ENCODE results near the gene SPAG6. TPM values are rescaled to one million over a fixed set of nuclear protein-coding genes. Genes with fewer than 3 reads are reported as not detected.

The SPAG6 gene
- total RNA-seq, 1 experiment from 2014 or later: 0.74 TPM

DNA sequence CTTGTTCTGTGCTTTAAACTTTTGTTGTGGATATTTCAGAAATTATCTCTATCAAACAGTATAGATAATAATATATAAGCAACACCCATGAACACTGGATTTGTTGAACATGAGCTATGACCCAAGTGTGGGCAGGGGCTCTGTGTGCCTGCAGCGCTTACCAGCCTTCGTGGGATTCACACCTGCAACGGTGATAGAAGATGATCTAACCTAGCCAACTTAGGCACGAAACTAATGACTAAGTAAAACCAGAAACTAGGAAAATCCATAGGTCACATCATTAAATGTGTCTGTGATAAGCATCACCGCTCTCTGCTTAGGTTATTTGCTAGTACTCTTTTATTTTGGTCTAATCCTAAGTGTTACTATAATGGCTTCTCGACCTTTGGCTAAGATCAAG, 18.0 kb downstream of the SPAG6 start (continued):
- TF ChIP-seq SMAD4 (CRISPR knock-in tag; IDR thresholded peaks at IDR 0.05) (no peak), FOXJ3 (CRISPR knock-in tag; IDR thresholded peaks at IDR 0.05; ENCODE audit: borderline replicate concordance) (no peak), NR2C2 (CRISPR knock-in tag; IDR thresholded peaks at IDR 0.05) (no peak)
- TF ChIP-seq, protein P1, sequence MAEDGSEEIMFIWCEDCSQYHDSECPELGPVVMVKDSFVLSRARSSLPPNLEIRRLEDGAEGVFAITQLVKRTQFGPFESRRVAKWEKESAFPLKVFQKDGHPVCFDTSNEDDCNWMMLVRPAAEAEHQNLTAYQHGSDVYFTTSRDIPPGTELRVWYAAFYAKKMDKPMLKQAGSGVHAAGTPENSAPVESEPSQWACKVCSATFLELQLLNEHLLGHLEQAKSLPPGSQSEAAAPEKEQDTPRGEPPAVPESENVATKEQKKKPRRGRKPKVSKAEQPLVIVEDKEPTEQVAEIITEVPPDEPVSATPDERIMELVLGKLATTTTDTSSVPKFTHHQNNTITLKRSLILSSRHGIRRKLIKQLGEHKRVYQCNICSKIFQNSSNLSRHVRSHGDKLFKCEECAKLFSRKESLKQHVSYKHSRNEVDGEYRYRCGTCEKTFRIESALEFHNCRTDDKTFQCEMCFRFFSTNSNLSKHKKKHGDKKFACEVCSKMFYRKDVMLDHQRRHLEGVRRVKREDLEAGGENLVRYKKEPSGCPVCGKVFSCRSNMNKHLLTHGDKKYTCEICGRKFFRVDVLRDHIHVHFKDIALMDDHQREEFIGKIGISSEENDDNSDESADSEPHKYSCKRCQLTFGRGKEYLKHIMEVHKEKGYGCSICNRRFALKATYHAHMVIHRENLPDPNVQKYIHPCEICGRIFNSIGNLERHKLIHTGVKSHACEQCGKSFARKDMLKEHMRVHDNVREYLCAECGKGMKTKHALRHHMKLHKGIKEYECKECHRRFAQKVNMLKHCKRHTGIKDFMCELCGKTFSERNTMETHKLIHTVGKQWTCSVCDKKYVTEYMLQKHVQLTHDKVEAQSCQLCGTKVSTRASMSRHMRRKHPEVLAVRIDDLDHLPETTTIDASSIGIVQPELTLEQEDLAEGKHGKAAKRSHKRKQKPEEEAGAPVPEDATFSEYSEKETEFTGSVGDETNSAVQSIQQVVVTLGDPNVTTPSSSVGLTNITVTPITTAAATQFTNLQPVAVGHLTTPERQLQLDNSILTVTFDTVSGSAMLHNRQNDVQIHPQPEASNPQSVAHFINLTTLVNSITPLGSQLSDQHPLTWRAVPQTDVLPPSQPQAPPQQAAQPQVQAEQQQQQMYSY (CRISPR knock-in tag; IDR thresholded peaks at IDR 0.05): no peak
- TF ChIP-seq, protein P2, sequence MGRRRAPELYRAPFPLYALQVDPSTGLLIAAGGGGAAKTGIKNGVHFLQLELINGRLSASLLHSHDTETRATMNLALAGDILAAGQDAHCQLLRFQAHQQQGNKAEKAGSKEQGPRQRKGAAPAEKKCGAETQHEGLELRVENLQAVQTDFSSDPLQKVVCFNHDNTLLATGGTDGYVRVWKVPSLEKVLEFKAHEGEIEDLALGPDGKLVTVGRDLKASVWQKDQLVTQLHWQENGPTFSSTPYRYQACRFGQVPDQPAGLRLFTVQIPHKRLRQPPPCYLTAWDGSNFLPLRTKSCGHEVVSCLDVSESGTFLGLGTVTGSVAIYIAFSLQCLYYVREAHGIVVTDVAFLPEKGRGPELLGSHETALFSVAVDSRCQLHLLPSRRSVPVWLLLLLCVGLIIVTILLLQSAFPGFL (CRISPR knock-in tag; IDR thresholded peaks at IDR 0.05; ENCODE audit: borderline replicate concordance): no peak

DNA sequence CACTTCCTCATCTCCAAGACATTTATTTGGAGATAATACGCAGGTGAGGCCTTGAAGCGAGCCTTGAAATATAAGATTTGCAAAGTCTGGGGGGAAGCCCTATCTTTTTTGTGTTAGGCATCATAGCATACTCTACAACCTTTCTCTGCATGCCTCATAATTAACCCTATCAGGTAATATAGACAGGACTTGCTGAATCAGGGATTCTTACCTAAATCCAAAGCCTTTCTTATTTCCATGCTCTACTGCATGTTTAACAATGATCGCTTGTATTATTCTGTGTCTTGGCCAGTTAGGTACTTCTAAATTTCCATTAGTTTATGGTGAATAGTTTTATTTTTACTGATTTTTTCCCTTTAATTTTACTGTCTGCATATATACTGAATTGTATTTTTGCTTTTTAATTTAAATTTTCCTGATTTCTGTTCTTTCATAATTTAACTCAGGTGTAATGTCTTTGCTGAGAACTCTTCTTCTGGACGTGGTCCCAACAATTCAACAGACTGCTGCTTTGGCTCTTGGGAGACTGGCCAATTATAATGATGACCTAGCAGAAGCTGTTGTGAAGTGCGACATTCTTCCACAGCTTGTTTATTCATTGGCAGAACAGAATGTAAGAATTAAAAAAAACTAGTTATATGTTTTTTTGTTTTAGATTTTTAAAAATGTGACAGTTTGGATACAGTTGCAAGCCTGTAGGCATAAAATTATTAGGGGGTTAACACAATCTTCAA, 19.3 kb downstream of the SPAG6 start:
- H3K36me3 Mint-ChIP-seq: no peaks in the 10 kb centered on the region
- no peaks in the 10 kb centered on the region for H3K9me3 Mint-ChIP-seq
- POLR2A ChIA-PET: no interaction called here
- 0 out of 2 replicates have a peak, but pooled peaks cover 3% of the 10 kb centered on the region for H3K4me1 Mint-ChIP-seq
- CTCF ChIA-PET: no interaction called here
- DNase-seq (ENCODE audit: low spot score) (no peak), ATAC-seq (no peak)
- no peaks in the 10 kb centered on the region for H3K27me3 Mint-ChIP-seq (ENCODE audit: low read depth)
- H3K4me3 Mint-ChIP-seq: no peak overlapping the region
- H3K27ac Mint-ChIP-seq: no peak overlapping the region
- TF ChIP-seq ZNF138 (CRISPR knock-in tag; conservative IDR thresholded peaks at IDR 0.05) (no peak), SMAD3 (CRISPR knock-in tag; IDR thresholded peaks at IDR 0.05; ENCODE audit: borderline replicate concordance) (no peak), ZBTB21 (CRISPR knock-in tag; IDR thresholded peaks at IDR 0.05; ENCODE audit: borderline replicate concordance) (no peak), TEAD4 (CRISPR knock-in tag; IDR thresholded peaks at IDR 0.05) (no peak), NFYB (CRISPR knock-in tag; conservative IDR thresholded peaks at IDR 0.05; ENCODE audit: low read depth) (no peak)
- TF ChIP-seq, protein P3, sequence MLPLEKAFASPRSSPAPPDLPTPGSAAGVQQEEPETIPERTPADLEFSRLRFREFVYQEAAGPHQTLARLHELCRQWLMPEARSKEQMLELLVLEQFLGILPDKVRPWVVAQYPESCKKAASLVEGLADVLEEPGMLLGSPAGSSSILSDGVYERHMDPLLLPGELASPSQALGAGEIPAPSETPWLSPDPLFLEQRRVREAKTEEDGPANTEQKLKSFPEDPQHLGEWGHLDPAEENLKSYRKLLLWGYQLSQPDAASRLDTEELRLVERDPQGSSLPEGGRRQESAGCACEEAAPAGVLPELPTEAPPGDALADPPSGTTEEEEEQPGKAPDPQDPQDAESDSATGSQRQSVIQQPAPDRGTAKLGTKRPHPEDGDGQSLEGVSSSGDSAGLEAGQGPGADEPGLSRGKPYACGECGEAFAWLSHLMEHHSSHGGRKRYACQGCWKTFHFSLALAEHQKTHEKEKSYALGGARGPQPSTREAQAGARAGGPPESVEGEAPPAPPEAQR (CRISPR knock-in tag; IDR thresholded peaks at IDR 0.05): no peak
- TF ChIP-seq, protein P4, sequence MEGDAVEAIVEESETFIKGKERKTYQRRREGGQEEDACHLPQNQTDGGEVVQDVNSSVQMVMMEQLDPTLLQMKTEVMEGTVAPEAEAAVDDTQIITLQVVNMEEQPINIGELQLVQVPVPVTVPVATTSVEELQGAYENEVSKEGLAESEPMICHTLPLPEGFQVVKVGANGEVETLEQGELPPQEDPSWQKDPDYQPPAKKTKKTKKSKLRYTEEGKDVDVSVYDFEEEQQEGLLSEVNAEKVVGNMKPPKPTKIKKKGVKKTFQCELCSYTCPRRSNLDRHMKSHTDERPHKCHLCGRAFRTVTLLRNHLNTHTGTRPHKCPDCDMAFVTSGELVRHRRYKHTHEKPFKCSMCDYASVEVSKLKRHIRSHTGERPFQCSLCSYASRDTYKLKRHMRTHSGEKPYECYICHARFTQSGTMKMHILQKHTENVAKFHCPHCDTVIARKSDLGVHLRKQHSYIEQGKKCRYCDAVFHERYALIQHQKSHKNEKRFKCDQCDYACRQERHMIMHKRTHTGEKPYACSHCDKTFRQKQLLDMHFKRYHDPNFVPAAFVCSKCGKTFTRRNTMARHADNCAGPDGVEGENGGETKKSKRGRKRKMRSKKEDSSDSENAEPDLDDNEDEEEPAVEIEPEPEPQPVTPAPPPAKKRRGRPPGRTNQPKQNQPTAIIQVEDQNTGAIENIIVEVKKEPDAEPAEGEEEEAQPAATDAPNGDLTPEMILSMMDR (IDR thresholded peaks at IDR 0.05): no peak
- TF ChIP-seq, protein P5, sequence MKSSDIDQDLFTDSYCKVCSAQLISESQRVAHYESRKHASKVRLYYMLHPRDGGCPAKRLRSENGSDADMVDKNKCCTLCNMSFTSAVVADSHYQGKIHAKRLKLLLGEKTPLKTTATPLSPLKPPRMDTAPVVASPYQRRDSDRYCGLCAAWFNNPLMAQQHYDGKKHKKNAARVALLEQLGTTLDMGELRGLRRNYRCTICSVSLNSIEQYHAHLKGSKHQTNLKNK (CRISPR knock-in tag; IDR thresholded peaks at IDR 0.05): no peak
- TF ChIP-seq, protein P6, sequence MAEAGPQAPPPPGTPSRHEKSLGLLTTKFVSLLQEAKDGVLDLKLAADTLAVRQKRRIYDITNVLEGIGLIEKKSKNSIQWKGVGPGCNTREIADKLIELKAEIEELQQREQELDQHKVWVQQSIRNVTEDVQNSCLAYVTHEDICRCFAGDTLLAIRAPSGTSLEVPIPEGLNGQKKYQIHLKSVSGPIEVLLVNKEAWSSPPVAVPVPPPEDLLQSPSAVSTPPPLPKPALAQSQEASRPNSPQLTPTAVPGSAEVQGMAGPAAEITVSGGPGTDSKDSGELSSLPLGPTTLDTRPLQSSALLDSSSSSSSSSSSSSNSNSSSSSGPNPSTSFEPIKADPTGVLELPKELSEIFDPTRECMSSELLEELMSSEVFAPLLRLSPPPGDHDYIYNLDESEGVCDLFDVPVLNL (CRISPR knock-in tag; IDR thresholded peaks at IDR 0.05; ENCODE audit: borderline replicate concordance, low read depth): no peak
- TF ChIP-seq, protein P7, sequence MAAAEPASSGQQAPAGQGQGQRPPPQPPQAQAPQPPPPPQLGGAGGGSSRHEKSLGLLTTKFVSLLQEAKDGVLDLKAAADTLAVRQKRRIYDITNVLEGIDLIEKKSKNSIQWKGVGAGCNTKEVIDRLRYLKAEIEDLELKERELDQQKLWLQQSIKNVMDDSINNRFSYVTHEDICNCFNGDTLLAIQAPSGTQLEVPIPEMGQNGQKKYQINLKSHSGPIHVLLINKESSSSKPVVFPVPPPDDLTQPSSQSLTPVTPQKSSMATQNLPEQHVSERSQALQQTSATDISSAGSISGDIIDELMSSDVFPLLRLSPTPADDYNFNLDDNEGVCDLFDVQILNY (CRISPR knock-in tag; IDR thresholded peaks at IDR 0.05): no peak
- TF ChIP-seq, protein P8, sequence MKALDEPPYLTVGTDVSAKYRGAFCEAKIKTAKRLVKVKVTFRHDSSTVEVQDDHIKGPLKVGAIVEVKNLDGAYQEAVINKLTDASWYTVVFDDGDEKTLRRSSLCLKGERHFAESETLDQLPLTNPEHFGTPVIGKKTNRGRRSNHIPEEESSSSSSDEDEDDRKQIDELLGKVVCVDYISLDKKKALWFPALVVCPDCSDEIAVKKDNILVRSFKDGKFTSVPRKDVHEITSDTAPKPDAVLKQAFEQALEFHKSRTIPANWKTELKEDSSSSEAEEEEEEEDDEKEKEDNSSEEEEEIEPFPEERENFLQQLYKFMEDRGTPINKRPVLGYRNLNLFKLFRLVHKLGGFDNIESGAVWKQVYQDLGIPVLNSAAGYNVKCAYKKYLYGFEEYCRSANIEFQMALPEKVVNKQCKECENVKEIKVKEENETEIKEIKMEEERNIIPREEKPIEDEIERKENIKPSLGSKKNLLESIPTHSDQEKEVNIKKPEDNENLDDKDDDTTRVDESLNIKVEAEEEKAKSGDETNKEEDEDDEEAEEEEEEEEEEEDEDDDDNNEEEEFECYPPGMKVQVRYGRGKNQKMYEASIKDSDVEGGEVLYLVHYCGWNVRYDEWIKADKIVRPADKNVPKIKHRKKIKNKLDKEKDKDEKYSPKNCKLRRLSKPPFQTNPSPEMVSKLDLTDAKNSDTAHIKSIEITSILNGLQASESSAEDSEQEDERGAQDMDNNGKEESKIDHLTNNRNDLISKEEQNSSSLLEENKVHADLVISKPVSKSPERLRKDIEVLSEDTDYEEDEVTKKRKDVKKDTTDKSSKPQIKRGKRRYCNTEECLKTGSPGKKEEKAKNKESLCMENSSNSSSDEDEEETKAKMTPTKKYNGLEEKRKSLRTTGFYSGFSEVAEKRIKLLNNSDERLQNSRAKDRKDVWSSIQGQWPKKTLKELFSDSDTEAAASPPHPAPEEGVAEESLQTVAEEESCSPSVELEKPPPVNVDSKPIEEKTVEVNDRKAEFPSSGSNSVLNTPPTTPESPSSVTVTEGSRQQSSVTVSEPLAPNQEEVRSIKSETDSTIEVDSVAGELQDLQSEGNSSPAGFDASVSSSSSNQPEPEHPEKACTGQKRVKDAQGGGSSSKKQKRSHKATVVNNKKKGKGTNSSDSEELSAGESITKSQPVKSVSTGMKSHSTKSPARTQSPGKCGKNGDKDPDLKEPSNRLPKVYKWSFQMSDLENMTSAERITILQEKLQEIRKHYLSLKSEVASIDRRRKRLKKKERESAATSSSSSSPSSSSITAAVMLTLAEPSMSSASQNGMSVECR (CRISPR knock-in tag; IDR thresholded peaks at IDR 0.05; ENCODE audit: borderline replicate concordance): no peak

Measured in WTC11 (cell line).